Endothelial cell (in vitro differentiated cells): ENCODE data around the gene ADCY5. TPM values are rescaled to one million over a fixed set of nuclear protein-coding genes. Genes with fewer than 3 reads are reported as not detected.

ENCODE experiments used
- DNase-seq: peaks from one replicate; pipeline ENCODE4 v3.0.0; 2021; ENCODE audit warnings: low spot score
- H3K27ac Mint-ChIP-seq: one replicate; pipeline ENCODE4 v1.8.0; 2021; ENCODE audit warnings: mixed read lengths, inconsistent platforms; ENCODE audit not compliant: unreplicated experiment
- H3K27me3 Mint-ChIP-seq: one replicate; pipeline ENCODE4 v1.8.0; 2021; ENCODE audit warnings: mild to moderate bottlenecking, moderate library complexity, mixed read lengths, inconsistent platforms; ENCODE audit not compliant: unreplicated experiment
- H3K36me3 Mint-ChIP-seq: one replicate; pipeline ENCODE4 v1.8.0; 2021; ENCODE audit warnings: mild to moderate bottlenecking, low read depth, mixed read lengths, inconsistent platforms; ENCODE audit not compliant: unreplicated experiment
- H3K4me1 Mint-ChIP-seq: one replicate; pipeline ENCODE4 v1.8.0; 2021; ENCODE audit warnings: mild to moderate bottlenecking, mixed read lengths, inconsistent platforms; ENCODE audit not compliant: unreplicated experiment
- H3K4me3 Mint-ChIP-seq: one replicate; pipeline ENCODE4 v1.8.0; 2021; ENCODE audit warnings: mild to moderate bottlenecking, mixed read lengths, inconsistent platforms; ENCODE audit not compliant: unreplicated experiment
- H3K9me3 Mint-ChIP-seq: one replicate; pipeline ENCODE4 v1.8.0; 2021; ENCODE audit warnings: mixed read lengths, inconsistent platforms; ENCODE audit not compliant: unreplicated experiment
- CTCF ChIP-seq: fragments of 200-600 bp; sonication (generic); IDR thresholded peaks from one replicate; pipeline ENCODE4 v1.5.0; 2021; ENCODE audit warnings: antibody characterized with exemption; ENCODE audit not compliant: unreplicated experiment
- total RNA-seq: library from RNA; stranded (reverse); fragmentation: NEBNext Ultra II Directional; extraction: Animal tissue kit (Norgen Biotek cat#: 25700); gene quantifications from one replicate; pipeline ENCODE4 v1.2.1, GENCODE V29; 2021; ENCODE audit not compliant: unreplicated experiment

The ADCY5 gene
- total RNA-seq, 1 donor from 2014 or later = 1.0 TPM

GRCh38 chr3:123385499-123385898, 63.4 kb downstream of the ADCY5 start:
- no peak for TF ChIP-seq CTCF
- H3K36me3 Mint-ChIP-seq = no peaks in the 10 kb centered on the region
- peaks cover 35% of the 10 kb centered on the region for H3K4me1 Mint-ChIP-seq
- peak overlapping the region; percentile 19 for H3K4me3 Mint-ChIP-seq
- H3K9me3 Mint-ChIP-seq = no peaks in the 10 kb centered on the region
- DNase-seq = no peak
- H3K27ac Mint-ChIP-seq = no peak overlapping the region
- peaks cover 11% of the 10 kb centered on the region for H3K27me3 Mint-ChIP-seq

DNA sequence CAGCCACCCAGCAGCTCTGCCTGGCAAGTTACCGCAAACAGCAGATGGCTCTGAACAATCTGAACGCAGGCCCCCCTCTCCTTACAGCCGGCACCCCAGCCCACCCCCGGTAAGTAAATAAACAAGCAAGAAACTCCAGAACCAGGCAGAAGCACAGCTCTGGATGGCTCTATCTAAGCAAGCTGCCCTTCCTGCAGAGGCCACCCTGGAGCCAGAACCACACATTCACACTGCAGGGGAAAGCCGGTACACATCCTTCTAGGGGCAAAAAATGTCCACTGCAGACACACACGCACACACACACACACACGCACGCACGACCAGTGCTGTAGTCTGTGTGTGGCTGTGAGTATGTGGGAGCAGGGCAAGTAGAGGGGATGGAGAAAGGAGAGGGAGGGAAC, 63.9 kb downstream of the ADCY5 start:
- peaks cover 35% of the 10 kb centered on the region for H3K4me1 Mint-ChIP-seq
- H3K4me3 Mint-ChIP-seq = no peak overlapping the region
- H3K36me3 Mint-ChIP-seq = no peaks in the 10 kb centered on the region
- DNase-seq = no peak
- H3K9me3 Mint-ChIP-seq = no peaks in the 10 kb centered on the region
- no peak for TF ChIP-seq CTCF
- peaks cover 11% of the 10 kb centered on the region for H3K27me3 Mint-ChIP-seq
- H3K27ac Mint-ChIP-seq = no peak overlapping the region

GRCh38 chr3:123384256-123384655, 64.6 kb downstream of the ADCY5 start:
- no peak overlapping the region for H3K4me3 Mint-ChIP-seq
- no peak for DNase-seq
- peaks cover 35% of the 10 kb centered on the region for H3K4me1 Mint-ChIP-seq
- peaks cover 11% of the 10 kb centered on the region for H3K27me3 Mint-ChIP-seq
- no peaks in the 10 kb centered on the region for H3K36me3 Mint-ChIP-seq
- TF ChIP-seq CTCF = no peak
- H3K27ac Mint-ChIP-seq = no peak overlapping the region
- no peaks in the 10 kb centered on the region for H3K9me3 Mint-ChIP-seq

GRCh38 chr3:123383091-123384053, 65.5 kb downstream of the ADCY5 start:
- DNase-seq = no peak
- no peak overlapping the region for H3K27ac Mint-ChIP-seq

More at GRCh38 chr3:123383091-123384053, 65.5 kb downstream of the ADCY5 start:
- Mint-ChIP-seq H3K4me1 (peaks cover 29% of the 10 kb centered on the region), H3K36me3 (no peaks in the 10 kb centered on the region), H3K27me3 (peaks cover 8% of the 10 kb centered on the region), H3K9me3 (no peaks in the 10 kb centered on the region), H3K4me3 (no peak overlapping the region)
- no peak for TF ChIP-seq CTCF
